ENCODE results near the gene RYR1. TPM values are rescaled to one million over a fixed set of nuclear protein-coding genes. Genes with fewer than 3 reads are reported as not detected.
"Not testable (repeated sequence)": the region's sequence is repeated elsewhere in the genome, so short reads cannot be mapped to it uniquely, and the experiment has no call there.

RYR1 gene
- total RNA-seq, 1 donor from 2014 or later: 0.32 TPM

- DNase-seq (ENCODE audit: low read depth): no peak
- Histone ChIP-seq H3K4me2 (ENCODE audit: low read length) (no peak overlapping the region), H3K4me3 (ENCODE audit: insufficient read depth, low read depth, low read length) (no peak overlapping the region), H3K9ac (ENCODE audit: low read length) (no peak overlapping the region), H4K20me1 (ENCODE audit: insufficient read depth, low read length) (no peaks in the 10 kb centered on the region), H3K36me3 (ENCODE audit: insufficient read depth, low read length) (no peaks in the 10 kb centered on the region), H3K27me3 (ENCODE audit: insufficient read depth, low read length) (peaks cover 4% of the 10 kb centered on the region), H3K27ac (ENCODE audit: low read depth, low read length) (no peak overlapping the region), H2AFZ (ENCODE audit: low read depth, low read length) (no peak overlapping the region), H3K9me3 (ENCODE audit: insufficient read depth, low read depth, low read length) (no peaks in the 10 kb centered on the region), H3K4me1 (ENCODE audit: insufficient read depth, low read length) (no peaks in the 10 kb centered on the region), H3K79me2 (ENCODE audit: insufficient read depth, low read length) (no peaks in the 10 kb centered on the region)
- Mint-ChIP-seq H3K4me1 (ENCODE audit: low read depth, unreplicated experiment) (no peaks in the 10 kb centered on the region), H3K9me3 (ENCODE audit: unreplicated experiment) (no peaks in the 10 kb centered on the region), H3K36me3 (ENCODE audit: low read depth, unreplicated experiment) (no peaks in the 10 kb centered on the region), H3K4me3 (ENCODE audit: unreplicated experiment) (no peak overlapping the region), H3K27ac (ENCODE audit: unreplicated experiment) (no peak overlapping the region), H3K27me3 (ENCODE audit: low read depth, unreplicated experiment) (peaks cover 1% of the 10 kb centered on the region)
- FAIRE-seq: no peak
- TF ChIP-seq EZH2 (IDR thresholded peaks at IDR 0.05; ENCODE audit: insufficient read depth, low read length) (no peak), CTCF (IDR thresholded peaks at IDR 0.05; ENCODE audit: insufficient read depth, low read depth, low read length) (no peak)
Measured at GRCh38 chr19:38551450-38551813, 117.9 kb downstream of the RYR1 start.

- H3K9me3 ChIP-seq (ENCODE audit: insufficient read depth, low read depth, low read length); H3K4me1 ChIP-seq (ENCODE audit: insufficient read depth, low read length); H3K36me3 ChIP-seq (ENCODE audit: insufficient read depth, low read length); H3K36me3 Mint-ChIP-seq (ENCODE audit: low read depth, unreplicated experiment); H2AFZ ChIP-seq (ENCODE audit: low read depth, low read length); H3K4me1 Mint-ChIP-seq (ENCODE audit: low read depth, unreplicated experiment); H3K27ac Mint-ChIP-seq (ENCODE audit: unreplicated experiment); H3K4me3 Mint-ChIP-seq (ENCODE audit: unreplicated experiment); H3K27ac ChIP-seq (ENCODE audit: low read depth, low read length); H3K9ac ChIP-seq (ENCODE audit: low read length); H4K20me1 ChIP-seq (ENCODE audit: insufficient read depth, low read length); H3K79me2 ChIP-seq (ENCODE audit: insufficient read depth, low read length); DNase-seq (ENCODE audit: low read depth); H3K4me3 ChIP-seq (ENCODE audit: insufficient read depth, low read depth, low read length); FAIRE-seq; H3K9me3 Mint-ChIP-seq (ENCODE audit: unreplicated experiment); H3K27me3 Mint-ChIP-seq (ENCODE audit: low read depth, unreplicated experiment); H3K4me2 ChIP-seq (ENCODE audit: low read length); H3K27me3 ChIP-seq (ENCODE audit: insufficient read depth, low read length): not testable (repeated sequence)
Measured at GRCh38 chr19:38553239-38553638, 119.7 kb downstream of the RYR1 start.

- Mint-ChIP-seq H3K27me3 (ENCODE audit: low read depth, unreplicated experiment) (peaks cover 5% of the 10 kb centered on the region), H3K4me1 (ENCODE audit: low read depth, unreplicated experiment) (peaks cover 6% of the 10 kb centered on the region), H3K4me3 (ENCODE audit: unreplicated experiment) (no peak overlapping the region), H3K27ac (ENCODE audit: unreplicated experiment) (no peak overlapping the region), H3K36me3 (ENCODE audit: low read depth, unreplicated experiment) (no peaks in the 10 kb centered on the region), H3K9me3 (ENCODE audit: unreplicated experiment) (no peaks in the 10 kb centered on the region)
- DNase-seq (ENCODE audit: low read depth) (no peak), FAIRE-seq (no peak)
- H3K27ac ChIP-seq (ENCODE audit: low read depth, low read length): no peak overlapping the region
- no peak overlapping the region for H2AFZ ChIP-seq (ENCODE audit: low read depth, low read length)
- H3K9me3 ChIP-seq (ENCODE audit: insufficient read depth, low read depth, low read length): no peaks in the 10 kb centered on the region
- no peaks in the 10 kb centered on the region for H3K4me1 ChIP-seq (ENCODE audit: insufficient read depth, low read length)
- H3K4me3 ChIP-seq (ENCODE audit: insufficient read depth, low read depth, low read length): no peak overlapping the region
- TF ChIP-seq CTCF (IDR thresholded peaks at IDR 0.05; ENCODE audit: insufficient read depth, low read depth, low read length): no peak
- TF ChIP-seq EZH2 (IDR thresholded peaks at IDR 0.05; ENCODE audit: insufficient read depth, low read length): no peak
- no peak overlapping the region for H3K4me2 ChIP-seq (ENCODE audit: low read length)
- H3K27me3 ChIP-seq (ENCODE audit: insufficient read depth, low read length): peaks cover 4% of the 10 kb centered on the region
- no peaks in the 10 kb centered on the region for H3K36me3 ChIP-seq (ENCODE audit: insufficient read depth, low read length)
- H3K79me2 ChIP-seq (ENCODE audit: insufficient read depth, low read length): no peaks in the 10 kb centered on the region
- no peak overlapping the region for H3K9ac ChIP-seq (ENCODE audit: low read length)
- H4K20me1 ChIP-seq (ENCODE audit: insufficient read depth, low read length): no peaks in the 10 kb centered on the region
Measured at GRCh38 chr19:38554676-38555141, 121.2 kb downstream of the RYR1 start.

Measured in astrocyte (in vitro differentiated cells and primary cell).